GM12872 (cell line): ENCODE results near the gene DMWD.

ENCODE experiments used
- TF ChIP-seq, protein P1 (sequence below): IDR thresholded peaks from 3 replicates; pipeline ENCODE4 v1.5.1; 2011; ENCODE audit warnings: low read depth, mild to moderate bottlenecking, low read length, moderate library complexity; ENCODE audit not compliant: insufficient read depth

Gene DMWD, protein sequence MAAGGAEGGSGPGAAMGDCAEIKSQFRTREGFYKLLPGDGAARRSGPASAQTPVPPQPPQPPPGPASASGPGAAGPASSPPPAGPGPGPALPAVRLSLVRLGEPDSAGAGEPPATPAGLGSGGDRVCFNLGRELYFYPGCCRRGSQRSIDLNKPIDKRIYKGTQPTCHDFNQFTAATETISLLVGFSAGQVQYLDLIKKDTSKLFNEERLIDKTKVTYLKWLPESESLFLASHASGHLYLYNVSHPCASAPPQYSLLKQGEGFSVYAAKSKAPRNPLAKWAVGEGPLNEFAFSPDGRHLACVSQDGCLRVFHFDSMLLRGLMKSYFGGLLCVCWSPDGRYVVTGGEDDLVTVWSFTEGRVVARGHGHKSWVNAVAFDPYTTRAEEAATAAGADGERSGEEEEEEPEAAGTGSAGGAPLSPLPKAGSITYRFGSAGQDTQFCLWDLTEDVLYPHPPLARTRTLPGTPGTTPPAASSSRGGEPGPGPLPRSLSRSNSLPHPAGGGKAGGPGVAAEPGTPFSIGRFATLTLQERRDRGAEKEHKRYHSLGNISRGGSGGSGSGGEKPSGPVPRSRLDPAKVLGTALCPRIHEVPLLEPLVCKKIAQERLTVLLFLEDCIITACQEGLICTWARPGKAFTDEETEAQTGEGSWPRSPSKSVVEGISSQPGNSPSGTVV

DNA sequence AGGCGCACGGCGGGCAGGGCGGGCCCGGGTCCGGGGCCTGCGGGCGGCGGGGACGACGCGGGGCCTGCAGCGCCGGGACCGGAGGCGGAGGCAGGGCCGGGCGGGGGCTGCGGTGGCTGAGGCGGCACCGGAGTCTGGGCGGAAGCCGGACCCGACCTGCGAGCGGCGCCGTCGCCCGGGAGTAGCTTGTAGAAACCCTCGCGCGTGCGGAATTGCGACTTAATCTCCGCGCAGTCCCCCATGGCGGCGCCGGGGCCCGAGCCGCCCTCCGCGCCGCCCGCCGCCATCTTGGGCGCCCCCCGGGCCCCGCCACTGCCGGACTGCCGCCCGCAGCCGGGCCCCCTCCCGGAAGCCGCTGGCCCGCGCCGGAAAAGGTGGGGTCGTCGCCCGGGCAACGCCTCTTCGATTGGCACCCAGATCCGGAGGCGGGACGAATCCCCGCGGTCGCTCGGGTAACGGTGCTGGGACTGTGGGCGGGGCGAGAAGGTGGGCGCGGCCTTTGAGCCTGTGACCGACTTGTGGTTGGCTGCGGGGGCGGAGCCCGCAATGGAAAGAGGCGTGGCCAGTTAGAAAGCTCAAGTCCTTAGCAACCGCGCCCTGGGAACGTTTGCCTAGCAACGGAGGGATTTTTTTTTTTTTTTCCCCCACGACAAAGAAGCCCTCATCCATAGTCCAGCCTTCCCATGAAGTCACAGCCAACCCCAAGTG, at the start of gene DMWD:
Gene DMWD, minus strand, starts transcription at position 376 of the 708 bp plus-strand sequence. Its CDS starts 89 bp downstream, at position 287.
- TF ChIP-seq, protein P1, sequence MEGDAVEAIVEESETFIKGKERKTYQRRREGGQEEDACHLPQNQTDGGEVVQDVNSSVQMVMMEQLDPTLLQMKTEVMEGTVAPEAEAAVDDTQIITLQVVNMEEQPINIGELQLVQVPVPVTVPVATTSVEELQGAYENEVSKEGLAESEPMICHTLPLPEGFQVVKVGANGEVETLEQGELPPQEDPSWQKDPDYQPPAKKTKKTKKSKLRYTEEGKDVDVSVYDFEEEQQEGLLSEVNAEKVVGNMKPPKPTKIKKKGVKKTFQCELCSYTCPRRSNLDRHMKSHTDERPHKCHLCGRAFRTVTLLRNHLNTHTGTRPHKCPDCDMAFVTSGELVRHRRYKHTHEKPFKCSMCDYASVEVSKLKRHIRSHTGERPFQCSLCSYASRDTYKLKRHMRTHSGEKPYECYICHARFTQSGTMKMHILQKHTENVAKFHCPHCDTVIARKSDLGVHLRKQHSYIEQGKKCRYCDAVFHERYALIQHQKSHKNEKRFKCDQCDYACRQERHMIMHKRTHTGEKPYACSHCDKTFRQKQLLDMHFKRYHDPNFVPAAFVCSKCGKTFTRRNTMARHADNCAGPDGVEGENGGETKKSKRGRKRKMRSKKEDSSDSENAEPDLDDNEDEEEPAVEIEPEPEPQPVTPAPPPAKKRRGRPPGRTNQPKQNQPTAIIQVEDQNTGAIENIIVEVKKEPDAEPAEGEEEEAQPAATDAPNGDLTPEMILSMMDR = no peak

DNA sequence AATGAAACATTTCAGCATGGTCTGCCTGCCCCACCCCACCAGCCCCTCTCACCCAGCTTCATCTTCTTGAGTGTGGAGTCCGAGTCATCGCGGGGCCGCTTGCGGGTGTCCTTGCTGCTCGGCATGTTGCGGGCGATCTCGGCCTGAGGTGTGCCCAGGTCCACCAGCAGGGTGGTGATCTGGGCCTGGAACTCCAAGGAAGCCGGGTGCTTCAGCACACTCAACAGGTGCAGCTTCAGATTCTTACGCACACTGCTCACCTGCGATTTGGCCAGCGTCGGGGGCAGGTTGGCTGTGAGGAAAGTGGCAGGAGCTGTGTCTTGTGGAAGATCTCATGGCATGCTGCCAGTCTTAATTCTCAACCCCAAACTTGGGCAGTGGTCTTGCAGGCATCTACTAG, 49.6 kb upstream of the DMWD start:
- TF ChIP-seq, protein P1 = no peak

DNA sequence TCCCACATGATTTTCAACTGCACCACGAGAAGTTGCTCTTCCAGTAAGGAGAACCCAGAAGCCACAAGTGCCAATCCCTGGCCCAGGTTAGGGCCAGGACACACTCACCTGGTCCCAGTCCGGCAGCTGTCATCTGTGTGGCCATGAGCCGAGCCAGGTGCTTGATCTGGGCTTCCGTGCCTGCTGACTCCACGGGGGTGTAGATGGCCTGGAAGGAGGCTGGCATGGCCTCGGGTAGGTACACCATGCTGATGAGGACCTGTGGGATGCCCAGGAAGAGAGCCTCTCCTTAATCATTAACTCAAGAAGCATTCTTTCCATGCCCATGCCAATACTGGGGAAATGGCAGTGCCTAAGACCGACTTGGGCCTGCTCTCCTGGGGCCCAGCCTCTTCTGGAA, 42.3 kb upstream of the DMWD start:
- TF ChIP-seq, protein P1 = no peak

DNA sequence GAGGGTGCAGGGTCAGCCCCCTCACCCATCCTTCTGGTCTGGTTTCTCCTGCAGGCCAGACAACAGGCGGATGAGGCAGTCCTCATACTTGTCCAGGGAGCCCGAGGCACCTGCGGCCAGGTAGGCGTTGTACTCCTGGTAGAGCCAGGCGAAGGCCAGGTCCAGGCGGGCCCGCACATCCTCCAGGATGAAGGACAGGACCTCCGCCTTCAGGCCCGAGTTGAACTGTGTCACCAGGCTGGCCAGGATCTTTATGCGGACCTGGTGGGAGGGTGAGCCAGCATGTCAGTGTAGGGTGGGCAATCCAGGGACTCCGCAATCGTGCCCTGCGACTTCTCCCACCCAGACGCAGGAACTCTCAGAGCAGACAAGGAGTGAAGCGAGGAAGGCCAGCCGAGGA, 36.3 kb upstream of the DMWD start:
- TF ChIP-seq, protein P1 = no peak

DNA sequence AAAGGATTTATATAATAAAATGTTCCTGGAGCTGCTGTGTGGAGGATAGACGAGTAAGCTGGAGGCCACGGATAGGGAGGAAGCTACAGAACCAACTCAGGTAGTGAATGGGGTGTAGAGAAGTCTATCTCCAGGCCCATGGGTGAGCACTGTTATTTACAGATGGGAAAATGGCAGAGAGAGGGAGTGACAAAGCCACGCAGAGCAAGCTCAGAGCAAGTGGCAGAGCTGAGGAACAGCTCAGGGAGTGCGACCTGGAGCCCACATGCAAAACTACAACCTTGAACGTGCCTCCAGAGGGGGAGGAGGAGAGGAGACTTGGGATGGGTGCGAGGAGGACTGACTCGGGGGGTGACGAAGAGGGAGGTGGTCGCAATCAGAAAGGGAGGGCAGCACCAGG, 35.9 kb upstream of the DMWD start:
- TF ChIP-seq, protein P1 = no peak

DNA sequence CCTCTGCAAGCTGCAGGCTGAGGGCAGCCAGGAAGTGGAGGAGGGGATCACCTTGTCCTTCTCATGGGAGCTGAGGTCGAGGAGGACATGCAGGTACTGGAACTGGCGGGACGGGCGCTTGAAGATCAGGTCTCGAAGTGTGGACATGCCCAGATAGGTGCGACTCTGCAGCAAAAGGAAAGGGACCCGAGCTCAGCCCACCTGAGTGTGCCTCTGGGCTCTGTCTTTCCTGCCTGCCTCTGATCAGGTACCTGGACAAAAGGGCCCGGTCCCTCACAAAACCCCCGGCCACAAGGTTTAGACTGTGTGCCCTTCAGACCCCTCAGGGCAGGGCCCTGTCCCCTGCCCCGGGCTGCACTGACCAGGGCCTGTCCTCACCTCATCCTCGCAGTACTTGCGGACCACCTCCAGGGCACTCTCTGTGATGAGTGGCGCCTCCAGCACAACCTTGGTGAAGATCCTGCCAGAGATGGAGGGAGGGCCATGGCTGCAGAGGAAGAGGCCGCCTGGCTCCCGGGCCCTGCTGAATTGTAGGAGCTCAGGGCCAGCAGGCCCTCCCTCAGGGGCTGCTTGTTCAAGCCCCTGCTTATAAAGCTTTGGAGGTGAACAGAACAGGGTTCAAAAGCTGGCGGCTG, 34.9 kb upstream of the DMWD start:
- TF ChIP-seq, protein P1 = no peak

DNA sequence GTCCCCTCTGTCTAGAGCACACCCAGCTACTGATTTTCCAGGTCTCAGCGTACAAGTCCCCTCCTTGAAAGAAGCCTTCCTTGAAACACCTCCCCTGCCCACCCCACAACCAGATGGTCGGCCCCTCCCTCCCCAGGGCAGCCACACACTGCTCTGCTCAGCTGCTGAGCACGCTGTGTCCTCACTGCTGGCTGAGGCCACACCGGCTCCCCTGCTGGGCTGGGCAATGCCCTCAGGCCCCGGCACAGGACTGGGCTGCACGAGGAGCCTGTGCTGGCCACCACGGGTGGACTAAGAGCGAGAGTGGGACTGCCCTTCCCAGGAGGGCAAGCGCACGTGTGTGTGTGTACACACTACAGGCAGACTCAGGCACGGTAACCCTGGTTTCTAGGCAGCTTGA, 34.3 kb upstream of the DMWD start:
- TF ChIP-seq, protein P1 = no peak
